ENCODE measurements around the gene SUPT16H. TPM values are rescaled to one million over a fixed set of nuclear protein-coding genes. Genes with fewer than 3 reads are reported as not detected.
"Not testable (repeated sequence)": the region's sequence is repeated elsewhere in the genome, so short reads cannot be mapped to it uniquely, and the experiment has no call there.

SUPT16H gene
- total RNA-seq, 4 donors from 2014 or later: 31.5 to 115 (median 64.1) TPM

DNA sequence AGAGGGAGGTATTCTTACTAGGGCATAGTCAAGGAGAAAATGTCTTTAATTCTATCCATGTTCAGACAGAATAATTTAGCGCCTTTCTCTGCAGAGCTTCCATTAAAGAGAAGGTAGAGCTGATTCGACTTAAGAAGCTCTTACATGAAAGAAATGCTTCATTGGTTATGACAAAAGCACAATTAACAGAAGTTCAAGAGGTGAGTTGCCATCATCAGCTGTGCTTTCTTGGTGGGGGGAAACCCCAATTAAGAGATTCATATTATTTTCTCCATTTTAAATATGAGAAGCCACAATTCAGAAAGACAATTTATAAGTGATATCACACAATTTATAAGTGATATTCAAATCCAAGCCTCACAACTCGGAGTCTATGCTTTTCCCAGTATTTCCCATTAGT lies 76.2 kb downstream of the SUPT16H start:
- TF ChIP-seq POLR2A (IDR thresholded peaks at IDR 0.05): no peak
- TF ChIP-seq, protein P1, sequence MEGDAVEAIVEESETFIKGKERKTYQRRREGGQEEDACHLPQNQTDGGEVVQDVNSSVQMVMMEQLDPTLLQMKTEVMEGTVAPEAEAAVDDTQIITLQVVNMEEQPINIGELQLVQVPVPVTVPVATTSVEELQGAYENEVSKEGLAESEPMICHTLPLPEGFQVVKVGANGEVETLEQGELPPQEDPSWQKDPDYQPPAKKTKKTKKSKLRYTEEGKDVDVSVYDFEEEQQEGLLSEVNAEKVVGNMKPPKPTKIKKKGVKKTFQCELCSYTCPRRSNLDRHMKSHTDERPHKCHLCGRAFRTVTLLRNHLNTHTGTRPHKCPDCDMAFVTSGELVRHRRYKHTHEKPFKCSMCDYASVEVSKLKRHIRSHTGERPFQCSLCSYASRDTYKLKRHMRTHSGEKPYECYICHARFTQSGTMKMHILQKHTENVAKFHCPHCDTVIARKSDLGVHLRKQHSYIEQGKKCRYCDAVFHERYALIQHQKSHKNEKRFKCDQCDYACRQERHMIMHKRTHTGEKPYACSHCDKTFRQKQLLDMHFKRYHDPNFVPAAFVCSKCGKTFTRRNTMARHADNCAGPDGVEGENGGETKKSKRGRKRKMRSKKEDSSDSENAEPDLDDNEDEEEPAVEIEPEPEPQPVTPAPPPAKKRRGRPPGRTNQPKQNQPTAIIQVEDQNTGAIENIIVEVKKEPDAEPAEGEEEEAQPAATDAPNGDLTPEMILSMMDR (IDR thresholded peaks at IDR 0.05): no peak
- Histone ChIP-seq H3K9me3 (no peaks in the 10 kb centered on the region), H3K27ac (no peak overlapping the region), H3K27me3 (peaks cover 0 to 5% of the 10 kb centered on the region in 2 donors), H3K4me1 (no peaks in the 10 kb centered on the region), H3K4me3 (no peak overlapping the region), H3K36me3 (no peaks in the 10 kb centered on the region)
- intact Hi-C loops (cut with DNase I; ENCODE audit: low total_unique reads): no loop called here
- DNase-seq: no peak

DNA sequence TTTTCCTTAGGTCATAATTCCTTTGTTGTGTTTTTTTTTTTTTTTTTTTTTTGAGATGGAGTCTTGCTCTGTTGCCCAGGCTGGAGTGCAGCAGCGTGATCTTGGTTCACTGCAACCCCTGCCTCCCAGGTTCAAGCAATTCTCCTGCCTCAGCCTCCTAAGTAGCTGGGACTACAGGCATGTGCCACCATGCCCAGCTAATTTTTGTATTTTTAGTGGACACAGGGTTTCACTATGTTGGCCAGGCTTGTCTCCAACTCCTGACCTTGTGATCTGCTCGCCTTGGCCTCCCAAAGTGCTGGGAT lies 81.0 kb downstream of the SUPT16H start:
- H3K4me3 ChIP-seq; H3K36me3 ChIP-seq; H3K4me1 ChIP-seq; H3K27ac ChIP-seq; intact Hi-C loops (cut with DNase I; ENCODE audit: low total_unique reads); H3K9me3 ChIP-seq; H3K27me3 ChIP-seq; DNase-seq: not testable (repeated sequence)

DNA sequence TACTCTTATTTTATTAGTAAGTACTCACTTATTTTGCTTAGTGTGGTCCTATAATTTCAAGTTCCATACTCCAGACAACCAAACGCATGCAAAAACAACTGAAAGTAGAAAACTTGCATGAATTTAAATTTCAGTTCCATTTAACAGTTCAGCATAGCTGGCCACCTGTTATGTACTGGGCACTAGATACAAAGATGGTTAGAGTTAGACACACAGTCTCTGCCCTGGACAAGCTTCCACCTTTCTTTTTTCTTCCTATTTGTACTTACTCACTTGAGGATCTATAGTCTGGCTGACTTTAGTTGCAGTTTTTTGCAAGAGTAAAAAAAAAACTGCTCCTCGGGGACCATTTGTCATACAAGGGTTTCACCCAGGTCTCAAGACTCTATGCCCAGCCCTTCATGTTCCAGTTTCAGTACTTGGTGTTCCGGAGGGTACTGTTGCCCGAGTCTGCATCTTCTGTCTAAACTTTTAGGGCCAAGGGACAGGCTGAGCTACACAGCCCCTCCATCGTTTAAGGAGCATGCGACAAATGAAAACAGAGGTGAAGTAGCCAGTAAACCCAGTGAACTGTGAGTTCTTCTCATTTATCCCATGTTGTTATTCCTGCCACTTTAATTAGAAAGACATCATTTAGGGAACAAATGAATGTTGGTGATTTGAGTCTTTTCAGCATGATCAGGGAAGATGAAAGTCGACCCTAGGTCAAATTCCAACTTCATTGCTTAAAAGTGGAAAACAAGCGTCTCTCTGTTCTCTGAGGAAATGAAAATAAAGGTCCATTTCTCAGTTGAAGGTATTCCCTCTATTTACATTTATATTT lies 81.6 kb downstream of the SUPT16H start:
- DNase-seq: no peak
- no peak overlapping the region for H3K4me3 ChIP-seq
- no peaks in the 10 kb centered on the region for H3K9me3 ChIP-seq
- no peaks in the 10 kb centered on the region for H3K4me1 ChIP-seq
- H3K27me3 ChIP-seq: peaks cover 0 to 4% of the 10 kb centered on the region in 2 donors
- intact Hi-C loops (cut with DNase I; ENCODE audit: low total_unique reads): no loop called here
- no peak overlapping the region for H3K27ac ChIP-seq
- TF ChIP-seq, protein P1 (IDR thresholded peaks at IDR 0.05): no peak
- no peak for TF ChIP-seq POLR2A (IDR thresholded peaks at IDR 0.05)
- no peaks in the 10 kb centered on the region for H3K36me3 ChIP-seq

Small RNA genes lying within 50 kb of the gene (small RNA-seq; reads per million reads assigned to genes)
- gene RN7SL650P: not detected
- gene SNORD8: 21,194 reads per million, percentile 100 among the genes with 10 or more reads in this experiment
- 65.2 reads per million, percentile 93 among the genes with 10 or more reads in this experiment for gene SNORD9

Other genes starting within 250 kb of the SUPT16H start
- not detected for gene OR5AU1, start 228.0 kb downstream of the SUPT16H start, total RNA-seq
- gene HNRNPC, start 114.6 kb downstream of the SUPT16H start, total RNA-seq: 100 to 1,000 TPM; 378 to 599 (median 531) TPM
- gene RPGRIP1, start 103.9 kb downstream of the SUPT16H start, total RNA-seq: under 1 TPM in 1 of 4 donors, not detected in 3; 0.14 TPM
- 10 to 100 TPM; 21.8 to 95.1 (median 48.8) TPM for gene CHD8, start 72.1 kb upstream of the SUPT16H start, total RNA-seq
- gene RAB2B, start 92.9 kb upstream of the SUPT16H start, total RNA-seq: 10 to 100 TPM in 3 of 4 donors, 1 to 10 TPM in 1; 8.5 to 47.9 (median 22.9) TPM
- gene TOX4, start 93.2 kb upstream of the SUPT16H start, total RNA-seq: 10 to 100 TPM; 19.4 to 78.0 (median 59.0) TPM
- 100 to 1,000 TPM in 1 of 4 donors, 10 to 100 TPM in 3; 47.4 to 101 (median 57.7) TPM for gene METTL3, start 127.3 kb upstream of the SUPT16H start, total RNA-seq
- gene SALL2, start 142.3 kb upstream of the SUPT16H start, total RNA-seq: 10 to 100 TPM in 2 of 4 donors, 1 to 10 TPM in 1, under 1 TPM in 1; 0.26 to 28.8 (median 10.4) TPM
- gene OR10G3, start 196.1 kb upstream of the SUPT16H start, total RNA-seq: not detected

Measured in uterus (tissue), 4 donors.